SIG-M5 treated with dmso at 0.1 percent for 504 hours (cell line): Measurements from ENCODE around the gene LRRC15.
A peak's percentile ranks its signal among the peaks of the same experiment; 100 is the strongest.

Experiments used
- DNase-seq: peaks from one replicate; lab custom pipeline; 2025; ENCODE audit not compliant: unreplicated experiment; lab: John Stamatoyannopoulos, UW

The LRRC15 gene

DNA sequence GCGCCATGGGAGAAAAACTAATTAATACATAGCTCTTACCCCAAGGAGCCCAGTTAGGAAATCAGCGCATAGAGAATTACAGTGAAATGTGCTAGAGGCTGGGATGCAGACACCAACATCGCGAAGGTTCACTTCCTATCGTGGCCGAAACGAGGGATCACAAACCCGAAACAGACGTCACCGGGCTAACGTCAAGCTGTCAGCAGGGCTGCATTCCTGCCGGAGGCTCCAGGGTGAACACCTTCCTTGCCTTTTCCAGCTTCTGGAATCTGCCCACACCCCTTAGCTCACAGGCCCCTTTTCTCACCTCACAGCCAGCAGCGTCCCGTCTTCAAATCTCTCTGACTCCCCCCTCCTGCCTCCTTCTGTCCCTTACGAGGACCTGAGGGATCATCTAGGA, 16.5 kb upstream of the LRRC15 start:
- DNase-seq, result no peak

GRCh38 chr3:194384569-194385001, 15.0 kb upstream of the LRRC15 start:
- DNase-seq, result no peak

DNA sequence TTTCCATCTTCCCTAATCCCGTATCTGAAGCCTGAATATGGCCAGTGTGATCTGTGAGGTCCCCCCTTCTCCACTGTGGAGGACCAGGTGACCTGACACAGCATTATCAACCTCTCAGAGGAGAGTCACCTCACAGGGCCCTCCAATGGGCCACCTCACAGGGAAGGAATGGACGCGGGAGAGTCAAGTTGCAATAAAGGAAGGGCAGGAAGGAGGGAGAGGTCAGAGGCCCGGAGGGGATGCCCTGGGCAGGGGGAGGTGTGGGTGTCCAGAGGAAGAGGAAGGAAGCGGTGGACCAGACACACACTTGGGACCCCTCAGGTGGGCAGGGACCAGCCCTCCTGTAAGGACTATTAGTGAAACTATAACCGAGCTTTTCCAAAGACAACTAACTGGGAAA, 14.6 kb upstream of the LRRC15 start:
- no peak for DNase-seq

GRCh38 chr3:194383276-194383940, 13.9 kb upstream of the LRRC15 start:
- DNase-seq, result no peak

GRCh38 chr3:194382892-194383223, 13.3 kb upstream of the LRRC15 start:
- DNase-seq, result no peak

GRCh38 chr3:194382196-194382891, 12.8 kb upstream of the LRRC15 start:
- DNase-seq, result no peak

DNA sequence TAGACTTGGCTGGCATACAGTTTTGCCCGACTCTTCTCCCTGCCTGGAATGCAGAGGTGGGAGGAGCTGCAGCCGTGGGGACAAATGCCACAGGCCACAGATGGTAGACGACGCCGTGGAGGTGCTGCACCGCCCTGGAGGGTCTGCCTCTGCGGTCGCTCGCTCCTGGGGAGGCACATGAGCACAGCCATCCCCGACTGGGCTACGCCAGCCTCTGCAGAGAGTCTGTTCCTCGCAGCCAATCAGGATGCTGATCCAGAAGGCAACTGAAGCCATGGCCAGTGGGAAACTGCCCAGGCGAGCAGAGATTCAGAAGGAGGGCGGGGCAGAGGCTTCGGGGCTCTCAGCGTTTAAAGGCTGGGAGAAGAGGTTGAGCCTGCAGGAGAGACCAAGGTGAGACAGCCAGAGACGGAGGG, 11.9 kb upstream of the LRRC15 start:
- no peak for DNase-seq

DNA sequence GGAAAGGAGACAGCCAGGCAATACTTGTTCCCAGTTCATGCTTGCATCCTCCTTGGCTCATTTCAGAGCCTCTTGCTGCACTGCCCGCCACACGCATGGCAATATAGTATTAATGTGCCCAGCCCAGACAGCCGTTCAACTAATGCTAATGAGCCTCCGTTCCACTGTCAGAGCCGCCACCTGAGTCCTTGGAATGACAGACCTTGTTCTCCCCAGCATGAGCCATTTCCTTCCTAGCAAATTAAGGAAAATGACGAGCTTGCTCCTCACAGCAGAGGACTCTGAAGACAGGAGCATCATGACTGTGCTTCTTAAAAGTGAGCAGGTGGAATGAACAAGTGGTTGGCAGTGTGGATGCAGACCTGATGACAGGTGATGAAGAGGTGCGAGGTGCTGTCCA, 10.8 kb upstream of the LRRC15 start:
- DNase-seq, result no peak

- no peak for DNase-seq
Observed at GRCh38 chr3:194379651-194380050, 10.1 kb upstream of the LRRC15 start.

- no peak for DNase-seq
Observed at GRCh38 chr3:194379231-194379630, 9.7 kb upstream of the LRRC15 start.

DNA sequence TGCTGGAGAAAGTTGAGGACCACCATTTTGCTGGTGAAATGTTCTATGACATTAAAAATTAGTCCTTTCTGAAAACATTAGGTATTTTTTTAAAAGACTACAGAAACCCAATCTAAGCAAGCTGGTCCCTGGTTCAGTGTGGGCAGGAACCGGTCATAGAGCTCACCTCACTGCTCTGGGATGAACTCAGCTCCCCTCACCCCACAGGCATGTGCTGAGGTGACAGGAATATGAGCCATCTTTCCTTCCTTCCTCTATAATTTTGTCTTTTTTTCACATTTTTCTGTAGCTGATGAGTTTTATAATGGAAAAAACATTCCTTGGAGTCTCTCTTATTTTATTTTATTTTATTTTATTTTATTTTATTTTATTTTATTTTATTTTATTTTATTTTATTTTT, 8.2 kb upstream of the LRRC15 start:
- DNase-seq, result no peak

- no peak for DNase-seq
Observed at GRCh38 chr3:194376241-194376560, 6.7 kb upstream of the LRRC15 start.

- no peak for DNase-seq
Observed at GRCh38 chr3:194375473-194376240, 6.1 kb upstream of the LRRC15 start.

GRCh38 chr3:194374935-194375334, 5.4 kb upstream of the LRRC15 start:
- no peak for DNase-seq

DNA sequence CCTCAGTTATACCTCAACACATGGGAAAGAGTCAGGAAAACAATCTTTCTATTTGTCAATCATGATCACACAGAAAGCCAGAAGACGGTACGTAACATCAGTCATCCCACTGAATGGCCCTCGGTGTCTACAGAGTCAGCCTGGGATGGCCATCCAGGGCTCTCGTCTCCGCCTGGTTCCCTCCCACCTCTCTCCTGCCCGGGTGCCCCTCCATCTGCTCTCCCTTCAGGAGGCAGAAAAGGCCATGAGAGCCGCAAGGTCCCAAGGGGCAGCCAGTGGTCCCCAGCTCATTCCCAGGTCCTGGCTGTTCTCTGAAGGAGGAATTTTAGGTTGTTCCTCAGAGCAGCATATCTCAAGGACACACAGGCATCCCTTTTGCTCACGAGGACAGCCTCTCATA, 4.4 kb upstream of the LRRC15 start:
- DNase-seq, result no peak

GRCh38 chr3:194373028-194373427, 3.5 kb upstream of the LRRC15 start:
- DNase-seq, result no peak

DNA sequence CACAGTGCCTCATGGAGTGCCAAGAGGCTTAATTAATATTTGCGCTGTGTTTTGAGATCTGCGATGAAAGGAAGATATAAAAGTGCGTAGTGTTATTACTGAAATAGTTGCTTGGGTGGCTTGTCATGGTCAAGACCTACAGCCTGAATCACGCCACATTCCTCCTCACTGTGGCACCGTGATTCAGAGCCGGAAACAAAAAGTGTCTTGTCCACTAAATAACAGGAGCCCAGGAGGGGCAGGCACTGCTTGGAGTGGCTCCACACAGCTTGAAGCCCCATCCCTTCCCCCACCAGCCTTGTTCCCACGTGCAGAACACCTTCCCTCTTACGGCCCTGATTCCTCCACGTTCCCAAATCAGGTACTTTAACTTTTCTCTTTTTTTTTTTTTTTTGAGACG, 1.2 kb upstream of the LRRC15 start:
- DNase-seq, result peak; percentile 21

GRCh38 chr3:194368918-194369317, 625 bp downstream of the LRRC15 start:
- DNase-seq, result no peak

- DNase-seq, result no peak
Observed at GRCh38 chr3:194367992-194368841, 1.3 kb downstream of the LRRC15 start.

- DNase-seq, result no peak
Observed at GRCh38 chr3:194365978-194366490, 3.5 kb downstream of the LRRC15 start.

GRCh38 chr3:194365526-194365925, 4.0 kb downstream of the LRRC15 start:
- no peak for DNase-seq
